Measurements from ENCODE around the gene CLEC3A. TPM values are rescaled to one million over a fixed set of nuclear protein-coding genes. Genes with fewer than 3 reads are reported as not detected.
A peak's percentile ranks its signal among the peaks of the same experiment; 100 is the strongest.

Gene CLEC3A
- total and polyA plus RNA-seq, 4 donors, result not detected

- peaks cover 0 to 5% (median 2%) of the 10 kb centered on the region in 4 donors for H3K27me3 ChIP-seq (ENCODE audit: control insufficient read depth in 4 of 4, insufficient read depth in 4 of 4, low read length in 3 of 4)
- no peak overlapping the region for H3K9ac ChIP-seq (ENCODE audit: low read depth in 1 of 2, low read length in 2 of 2)
- no peak for TF ChIP-seq GABPA (IDR thresholded peaks at IDR 0.05 in 1 of 2, conservative IDR thresholded peaks at IDR 0.05 in 1 of 2)
- no peak for TF ChIP-seq TAF1 (conservative IDR thresholded peaks at IDR 0.05)
- TF ChIP-seq SP1 (IDR thresholded peaks at IDR 0.05), result no peak
- TF ChIP-seq FOXA1 (IDR thresholded peaks at IDR 0.05), result no peak
- TF ChIP-seq HNF4G (IDR thresholded peaks at IDR 0.05), result no peak
- no peak for TF ChIP-seq MAX (IDR thresholded peaks at IDR 0.05)
- no peak for TF ChIP-seq HNF4A (conservative IDR thresholded peaks at IDR 0.05)
- no peak for TF ChIP-seq YY1 (IDR thresholded peaks at IDR 0.05)
- TF ChIP-seq NR2F2 (IDR thresholded peaks at IDR 0.05), result no peak
- TF ChIP-seq JUND (IDR thresholded peaks at IDR 0.05), result no peak
- no peak for TF ChIP-seq CTCF (IDR thresholded peaks at IDR 0.05; ENCODE audit: low read depth, low read length, missing input control)
- TF ChIP-seq FOXA2 (IDR thresholded peaks at IDR 0.05), result no peak
- no peak for TF ChIP-seq ATF3 (IDR thresholded peaks at IDR 0.05)
- no peak for TF ChIP-seq RAD21 (IDR thresholded peaks at IDR 0.05)
- no peak for TF ChIP-seq ZBTB33 (IDR thresholded peaks at IDR 0.05)
- H3K9me3 ChIP-seq (ENCODE audit: control insufficient read depth in 4 of 4, low read length in 3 of 4), result peaks cover 0 to 9% (median 2%) of the 10 kb centered on the region in 4 donors
- H3K36me3 ChIP-seq (ENCODE audit: control insufficient read depth in 4 of 4, insufficient read depth in 3 of 4, low read depth in 1 of 4, low read length in 3 of 4), result no peaks in the 10 kb centered on the region
- WGBS, result 52% methylated on average over 6 of the region's 6 CpGs
- DNase-seq (ENCODE audit: low spot score), result no peak
- H3K4me1 ChIP-seq (ENCODE audit: control insufficient read depth in 4 of 4, insufficient read depth in 4 of 4, low read length in 3 of 4), result no peaks in the 10 kb centered on the region
- H3K4me3 ChIP-seq (ENCODE audit: low read depth in 1 of 3, low read length in 3 of 3), result no peak overlapping the region
- H3K27ac ChIP-seq (ENCODE audit: low read depth in 1 of 2, low read length in 2 of 2), result peak overlapping the region in 1 of 2 donors; percentile 25
Measured at GRCh38 chr16:77993111-77993985, 29.0 kb upstream of the CLEC3A start.

GRCh38 chr16:77995843-77996455 lies 26.4 kb upstream of the CLEC3A start:
- TF ChIP-seq SP1 (IDR thresholded peaks at IDR 0.05) (no peak), FOXA2 (IDR thresholded peaks at IDR 0.05) (no peak), ZBTB33 (IDR thresholded peaks at IDR 0.05) (no peak), NR2F2 (IDR thresholded peaks at IDR 0.05) (no peak), YY1 (IDR thresholded peaks at IDR 0.05) (no peak), ATF3 (IDR thresholded peaks at IDR 0.05) (no peak), TAF1 (conservative IDR thresholded peaks at IDR 0.05) (no peak), HNF4G (IDR thresholded peaks at IDR 0.05) (no peak)
- Histone ChIP-seq H3K4me3 (ENCODE audit: low read depth in 1 of 3, low read length in 3 of 3) (peak overlapping the region in 1 of 3 donors; percentile 8), H3K9me3 (ENCODE audit: control insufficient read depth in 4 of 4, low read length in 3 of 4) (peaks cover 0 to 9% (median 2%) of the 10 kb centered on the region in 4 donors), H3K36me3 (ENCODE audit: control insufficient read depth in 4 of 4, insufficient read depth in 3 of 4, low read depth in 1 of 4, low read length in 3 of 4) (no peaks in the 10 kb centered on the region), H3K4me1 (ENCODE audit: control insufficient read depth in 4 of 4, insufficient read depth in 4 of 4, low read length in 3 of 4) (no peaks in the 10 kb centered on the region), H3K27ac (ENCODE audit: low read depth in 1 of 2, low read length in 2 of 2) (no peak overlapping the region), H3K27me3 (ENCODE audit: control insufficient read depth in 4 of 4, insufficient read depth in 4 of 4, low read length in 3 of 4) (peaks cover 0 to 7% (median 2%) of the 10 kb centered on the region in 4 donors), H3K9ac (ENCODE audit: low read depth in 1 of 2, low read length in 2 of 2) (no peak overlapping the region)
- WGBS, result 93% methylated on average over 7 of the region's 7 CpGs
- DNase-seq (ENCODE audit: low spot score), result no peak

All from liver (tissue), 9 donors.